Measurements from ENCODE around the gene EYS. TPM values are rescaled to one million over a fixed set of nuclear protein-coding genes. Genes with fewer than 3 reads are reported as not detected.

The EYS gene
- total and polyA plus RNA-seq, 2 of the 8 experiments (the other 6 are each of a cell fraction or from before 2014, with no cell fraction given): 0.05 to 0.13 TPM

- Histone ChIP-seq H2BK15ac (ENCODE audit: low read length) (no peak overlapping the region), H3K23me2 (ENCODE audit: low read depth, low read length) (no peaks in the 10 kb centered on the region), H3K27ac (ENCODE audit: low read depth, low read length) (no peak overlapping the region), H3K79me2 (ENCODE audit: control insufficient read depth in 1 of 2, insufficient read depth in 2 of 2, low read length in 2 of 2) (no peaks in the 10 kb centered on the region), H2BK20ac (ENCODE audit: low read length) (no peak overlapping the region), H3K4ac (replicated peaks; ENCODE audit: insufficient read length, low read depth, low read length) (no peak overlapping the region), H3K14ac (ENCODE audit: insufficient read length) (no peak overlapping the region), H2AFZ (ENCODE audit: low read length) (no peak overlapping the region), H3K9me3 (ENCODE audit: insufficient read depth in 2 of 2, low read depth in 1 of 2, low read length in 1 of 2) (no peaks in the 10 kb centered on the region), H2BK12ac (ENCODE audit: low read depth, low read length) (no peak overlapping the region), H4K91ac (replicated peaks; ENCODE audit: insufficient read length, low read length) (no peak overlapping the region), H4K8ac (ENCODE audit: extremely low read depth, insufficient read depth, low read length) (no peak overlapping the region), H4K5ac (ENCODE audit: insufficient read length, low read depth, low read length) (no peak overlapping the region), H3K79me1 (ENCODE audit: low read depth, low read length) (no peaks in the 10 kb centered on the region), H3K4me3 (ENCODE audit: extremely low read depth in 1 of 4, insufficient read depth in 2 of 4, low read depth in 3 of 4, low read length in 4 of 4) (no peak overlapping the region), H3K27me3 (replicated peaks in 1 of 4; ENCODE audit: control insufficient read depth in 3 of 4, extremely low read depth in 1 of 4, insufficient read depth in 3 of 4, low read length in 3 of 4) (no peaks in the 10 kb centered on the region), H3K36me3 (ENCODE audit: control insufficient read depth in 2 of 4, insufficient read depth in 4 of 4, low read length in 3 of 4) (no peaks in the 10 kb centered on the region), H3K23ac (ENCODE audit: insufficient read length) (no peak overlapping the region), H2AK5ac (ENCODE audit: low read depth, low read length) (no peak overlapping the region), H3K56ac (replicated peaks; ENCODE audit: insufficient read length, low read depth, low read length) (no peak overlapping the region), H3K9ac (replicated peaks in 1 of 4; ENCODE audit: extremely low read depth in 1 of 4, low read depth in 3 of 4, low read length in 3 of 4) (no peak overlapping the region), H3K18ac (ENCODE audit: extremely low read depth, low read length) (no peak overlapping the region), H2BK5ac (ENCODE audit: low read depth, low read length) (no peak overlapping the region), H4K20me1 (replicated peaks in 1 of 2; ENCODE audit: control insufficient read depth in 1 of 2, insufficient read depth in 2 of 2, low read length in 2 of 2) (no peaks in the 10 kb centered on the region), H2BK120ac (replicated peaks; ENCODE audit: low read depth, low read length) (no peak overlapping the region), H3K4me1 (replicated peaks in 1 of 4; ENCODE audit: control insufficient read depth in 3 of 4, insufficient read depth in 4 of 4, low read length in 3 of 4) (no peaks in the 10 kb centered on the region), H3K4me2 (ENCODE audit: insufficient read depth in 1 of 2, low read depth in 2 of 2, low read length in 2 of 2) (no peak overlapping the region)
- TF ChIP-seq BACH1 (IDR thresholded peaks at IDR 0.05; ENCODE audit: low read length) (no peak), CHD2 (IDR thresholded peaks at IDR 0.05; ENCODE audit: low read length) (no peak), E2F6 (IDR thresholded peaks at IDR 0.05) (no peak), SIX5 (IDR thresholded peaks at IDR 0.05; ENCODE audit: low read depth, low read length) (no peak), BCL11A (IDR thresholded peaks at IDR 0.05; ENCODE audit: low read depth in 2 of 2, low read length in 2 of 2) (no peak), KDM1A (IDR thresholded peaks at IDR 0.05; ENCODE audit: borderline replicate concordance, low read length) (no peak), BRCA1 (IDR thresholded peaks at IDR 0.05; ENCODE audit: low read depth, low read length) (no peak), PHF8 (conservative IDR thresholded peaks at IDR 0.05; ENCODE audit: low read depth, low read length) (no peak), YY1 (IDR thresholded peaks at IDR 0.05; ENCODE audit: low read depth, low read length) (no peak), CHD1 (IDR thresholded peaks at IDR 0.05; ENCODE audit: low read depth, low read length) (no peak), JUN (IDR thresholded peaks at IDR 0.05; ENCODE audit: low read depth, low read length) (no peak)
- DNase-seq (ENCODE audit: low read depth in 1 of 2, low spot score in 2 of 2) (no peak), FAIRE-seq (no peak)
- ChIA-PET CTCF (ENCODE audit: partially characterized antibody) (no interaction called here), POLR2A (ENCODE audit: partially characterized antibody) (no interaction called here)
- 84% methylated on average over 3 of the region's 3 CpGs; no CpG with 5 or more reads in 1 of the 2 experiments for WGBS, 2 experiments (ENCODE audit: extremely low coverage in 1 of 2, insufficient coverage in 1 of 2, insufficient read length in 1 of 2, insufficient replicate concordance in 2 of 2, low coverage in 1 of 2, low lambda C conversion rate in 2 of 2, missing lambda C conversion rate in 1 of 2)
Observed at GRCh38 chr6:63731930-63732329, 1975.1 kb downstream of the EYS start.

Data from H1 (cell line).